Body of pancreas (tissue), 4 donors: ENCODE results near the gene RASEF.

ENCODE experiments used
- POLR2A ChIP-seq, 3 donors: fragments of 450-650 bp; IDR thresholded peaks; one replicate each; pipeline ENCODE4 v1.6.1; 2016; ENCODE audit warnings: antibody characterized with exemption in 3 of 3, mild to moderate bottlenecking in 2 of 3
- TF ChIP-seq, protein P1 (sequence below), 7 experiments: fragments of 450-650 bp in 4 of 7; fragments of 200-600 bp in 3 of 7; sonication (generic) in 3 of 7; IDR thresholded peaks; one replicate each; pipeline ENCODE4 v1.5.1; 2016 to 2019; ENCODE audit warnings: antibody characterized with exemption in 7 of 7

DNA sequence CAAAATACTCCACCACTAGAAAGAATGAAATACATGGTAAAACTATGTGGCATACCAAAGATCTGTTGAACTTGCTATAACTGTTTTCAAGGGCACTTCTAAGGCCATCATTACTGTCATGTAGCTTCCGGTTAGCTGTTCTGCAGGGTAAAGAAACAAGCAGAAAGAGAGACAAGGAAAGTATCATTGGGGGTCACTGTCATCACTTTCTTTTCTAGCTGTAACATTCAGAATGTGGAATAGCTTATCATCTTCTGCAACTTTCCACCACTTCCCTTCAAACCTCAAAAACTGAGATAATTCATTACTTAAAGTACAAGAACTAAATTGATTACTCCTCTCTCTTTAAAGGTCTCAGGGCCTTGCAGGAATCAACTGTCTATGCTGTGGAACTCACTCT is 57.6 kb downstream of the RASEF start:
- no peak for TF ChIP-seq POLR2A (IDR thresholded peaks at IDR 0.05)
- TF ChIP-seq, protein P1, sequence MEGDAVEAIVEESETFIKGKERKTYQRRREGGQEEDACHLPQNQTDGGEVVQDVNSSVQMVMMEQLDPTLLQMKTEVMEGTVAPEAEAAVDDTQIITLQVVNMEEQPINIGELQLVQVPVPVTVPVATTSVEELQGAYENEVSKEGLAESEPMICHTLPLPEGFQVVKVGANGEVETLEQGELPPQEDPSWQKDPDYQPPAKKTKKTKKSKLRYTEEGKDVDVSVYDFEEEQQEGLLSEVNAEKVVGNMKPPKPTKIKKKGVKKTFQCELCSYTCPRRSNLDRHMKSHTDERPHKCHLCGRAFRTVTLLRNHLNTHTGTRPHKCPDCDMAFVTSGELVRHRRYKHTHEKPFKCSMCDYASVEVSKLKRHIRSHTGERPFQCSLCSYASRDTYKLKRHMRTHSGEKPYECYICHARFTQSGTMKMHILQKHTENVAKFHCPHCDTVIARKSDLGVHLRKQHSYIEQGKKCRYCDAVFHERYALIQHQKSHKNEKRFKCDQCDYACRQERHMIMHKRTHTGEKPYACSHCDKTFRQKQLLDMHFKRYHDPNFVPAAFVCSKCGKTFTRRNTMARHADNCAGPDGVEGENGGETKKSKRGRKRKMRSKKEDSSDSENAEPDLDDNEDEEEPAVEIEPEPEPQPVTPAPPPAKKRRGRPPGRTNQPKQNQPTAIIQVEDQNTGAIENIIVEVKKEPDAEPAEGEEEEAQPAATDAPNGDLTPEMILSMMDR (IDR thresholded peaks at IDR 0.05) = no peak
